Astrocyte (in vitro differentiated cells and primary cell): ENCODE data around the gene ANKRD49.

Experiments used
- EZH2 ChIP-seq: IDR thresholded peaks from 2 replicates; pipeline ENCODE4 v1.6.1; 2012; ENCODE audit warnings: mild to moderate bottlenecking, low read length, inconsistent platforms; ENCODE audit not compliant: insufficient read depth
- TF ChIP-seq, protein P1 (sequence below): IDR thresholded peaks from 2 replicates; pipeline ENCODE4 v1.5.1; 2011; ENCODE audit warnings: low read depth, mild to moderate bottlenecking, inconsistent platforms, low read length, moderate library complexity; ENCODE audit not compliant: insufficient read depth

DNA sequence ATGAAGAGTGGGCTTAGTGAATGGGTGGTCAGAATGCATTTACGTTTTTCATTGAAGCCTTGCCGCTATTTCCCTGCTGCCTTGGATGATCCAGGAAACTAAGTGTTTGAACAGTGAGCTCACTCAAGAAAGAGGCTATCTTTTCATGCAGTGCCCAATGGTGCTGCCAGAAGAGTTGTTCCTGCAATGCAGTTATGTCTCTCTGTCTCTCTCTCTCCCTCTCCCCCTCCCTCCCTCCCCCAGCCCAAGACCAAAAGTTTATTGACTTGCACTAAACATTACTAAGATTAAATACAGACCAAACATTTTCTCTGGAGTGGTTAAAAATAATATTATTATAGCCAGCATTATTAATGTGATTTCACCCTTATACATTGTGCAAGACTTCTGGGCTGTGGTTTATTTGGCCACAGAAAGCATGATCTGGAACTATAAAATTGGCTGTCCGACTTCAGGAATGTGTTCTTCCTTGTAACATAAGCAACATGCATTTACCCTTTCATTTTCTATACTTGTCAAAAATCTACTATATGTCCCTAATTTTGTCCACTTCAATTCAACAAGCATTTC lies 43.3 kb downstream of the ANKRD49 start:
- TF ChIP-seq, protein P1, sequence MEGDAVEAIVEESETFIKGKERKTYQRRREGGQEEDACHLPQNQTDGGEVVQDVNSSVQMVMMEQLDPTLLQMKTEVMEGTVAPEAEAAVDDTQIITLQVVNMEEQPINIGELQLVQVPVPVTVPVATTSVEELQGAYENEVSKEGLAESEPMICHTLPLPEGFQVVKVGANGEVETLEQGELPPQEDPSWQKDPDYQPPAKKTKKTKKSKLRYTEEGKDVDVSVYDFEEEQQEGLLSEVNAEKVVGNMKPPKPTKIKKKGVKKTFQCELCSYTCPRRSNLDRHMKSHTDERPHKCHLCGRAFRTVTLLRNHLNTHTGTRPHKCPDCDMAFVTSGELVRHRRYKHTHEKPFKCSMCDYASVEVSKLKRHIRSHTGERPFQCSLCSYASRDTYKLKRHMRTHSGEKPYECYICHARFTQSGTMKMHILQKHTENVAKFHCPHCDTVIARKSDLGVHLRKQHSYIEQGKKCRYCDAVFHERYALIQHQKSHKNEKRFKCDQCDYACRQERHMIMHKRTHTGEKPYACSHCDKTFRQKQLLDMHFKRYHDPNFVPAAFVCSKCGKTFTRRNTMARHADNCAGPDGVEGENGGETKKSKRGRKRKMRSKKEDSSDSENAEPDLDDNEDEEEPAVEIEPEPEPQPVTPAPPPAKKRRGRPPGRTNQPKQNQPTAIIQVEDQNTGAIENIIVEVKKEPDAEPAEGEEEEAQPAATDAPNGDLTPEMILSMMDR, result no peak
- TF ChIP-seq EZH2, result no peak
